ENCODE results near the gene PIK3CB. TPM values are rescaled to one million over a fixed set of nuclear protein-coding genes. Genes with fewer than 3 reads are reported as not detected.

The PIK3CB gene
- total RNA-seq, 6 donors from 2014 or later: 26.1 to 77.2 (median 40.6) TPM

- WGBS, 2 donors: 88 to 92% methylated on average over 1 of the region's 1 CpG
- Histone ChIP-seq H3K9me3 (no peaks in the 10 kb centered on the region), H3K36me3 (no peaks in the 10 kb centered on the region), H3K4me1 (peaks cover 0 to 11% (median 7%) of the 10 kb centered on the region in 4 donors), H3K27me3 (no peaks in the 10 kb centered on the region), H3K4me3 (no peak overlapping the region), H3K27ac (no peak overlapping the region)
- no peak for ATAC-seq (ENCODE audit: low FRiP score in 2 of 2)
- DNase-seq: no peak
- TF ChIP-seq POLR2A (IDR thresholded peaks at IDR 0.05): no peak
- no peak for TF ChIP-seq CTCF (IDR thresholded peaks at IDR 0.05)
- no peak for TF ChIP-seq POLR2AphosphoS5 (IDR thresholded peaks at IDR 0.05)
- TF ChIP-seq EP300 (IDR thresholded peaks at IDR 0.05): no peak
Measured at GRCh38 chr3:138782755-138783154, 52.0 kb downstream of the PIK3CB start.

DNA sequence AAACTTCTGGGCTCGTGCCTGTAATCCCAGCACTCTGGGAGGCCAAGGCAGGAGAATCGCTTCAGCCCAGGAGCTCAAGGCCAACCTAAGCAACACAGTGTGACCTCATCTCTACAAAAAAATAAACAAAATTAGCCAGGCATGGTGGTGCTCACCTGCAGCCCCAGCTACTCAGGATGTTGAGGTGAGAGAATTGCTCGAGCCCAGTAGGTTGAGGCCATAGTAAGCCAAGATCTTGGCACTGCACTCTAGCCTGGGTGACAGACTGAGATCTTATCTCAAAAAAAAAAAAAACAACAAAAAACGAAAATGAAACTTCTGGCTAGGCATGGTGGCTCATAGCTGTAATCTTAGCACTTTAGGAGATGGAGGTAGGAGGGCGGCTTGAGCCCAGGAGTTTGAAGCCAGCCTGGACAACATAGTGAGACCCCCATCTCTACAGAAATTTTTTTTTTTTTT, 53.7 kb downstream of the PIK3CB start:
- H3K36me3 ChIP-seq: no peaks in the 10 kb centered on the region
- DNase-seq (no peak), ATAC-seq (ENCODE audit: low FRiP score in 2 of 2) (no peak)
- no peaks in the 10 kb centered on the region for H3K9me3 ChIP-seq
- 60 to 65% methylated on average over 5 of the region's 5 CpGs for WGBS, 2 donors
- H3K4me3 ChIP-seq: no peak overlapping the region
- H3K27ac ChIP-seq: no peak overlapping the region
- H3K27me3 ChIP-seq: no peaks in the 10 kb centered on the region
- TF ChIP-seq EP300 (IDR thresholded peaks at IDR 0.05): no peak
- TF ChIP-seq CTCF (IDR thresholded peaks at IDR 0.05): no peak
- no peak for TF ChIP-seq POLR2A (IDR thresholded peaks at IDR 0.05)
- no peak for TF ChIP-seq POLR2AphosphoS5 (IDR thresholded peaks at IDR 0.05)
- peaks cover 0 to 4% (median 4%) of the 10 kb centered on the region in 4 donors for H3K4me1 ChIP-seq

DNA sequence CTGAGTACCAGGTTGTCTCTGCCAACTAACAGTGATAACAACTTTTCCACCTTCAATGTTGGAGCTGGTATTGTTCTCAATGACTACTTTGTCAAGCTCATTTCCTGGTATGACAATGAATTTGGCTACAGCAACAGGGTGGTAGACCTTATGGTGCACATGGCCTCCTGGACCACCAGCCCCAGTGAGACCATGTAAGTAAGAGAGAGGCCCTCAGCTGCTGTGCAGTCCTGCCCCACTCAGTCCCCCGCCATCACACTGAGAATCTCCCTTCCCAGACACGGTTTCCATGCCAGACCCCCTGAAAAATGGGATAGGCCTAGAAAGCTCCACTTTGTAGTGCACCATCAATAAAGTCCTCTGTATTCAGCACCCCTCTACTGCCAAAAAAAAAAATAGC, 56.1 kb downstream of the PIK3CB start:
- no peak for DNase-seq

GRCh38 chr3:138776961-138777360, 57.8 kb downstream of the PIK3CB start:
- H3K9me3 ChIP-seq: no peaks in the 10 kb centered on the region
- ATAC-seq (ENCODE audit: low FRiP score in 2 of 2) (no peak), DNase-seq (no peak)
- H3K36me3 ChIP-seq: no peaks in the 10 kb centered on the region
- no peak overlapping the region for H3K27ac ChIP-seq
- no peak for TF ChIP-seq POLR2A (IDR thresholded peaks at IDR 0.05)
- TF ChIP-seq CTCF (IDR thresholded peaks at IDR 0.05): no peak
- no peak for TF ChIP-seq POLR2AphosphoS5 (IDR thresholded peaks at IDR 0.05)
- TF ChIP-seq EP300 (IDR thresholded peaks at IDR 0.05): no peak
- no peak overlapping the region for H3K4me3 ChIP-seq
- WGBS, 2 donors: 91 to 97% methylated on average over 2 of the region's 2 CpGs
- H3K27me3 ChIP-seq: no peaks in the 10 kb centered on the region
- H3K4me1 ChIP-seq: peaks cover 12 to 23% (median 20%) of the 10 kb centered on the region in 4 donors

More for the DNA sequence above, 56.1 kb downstream of the PIK3CB start:
- H3K4me1 ChIP-seq: peaks cover 12 to 23% (median 20%) of the 10 kb centered on the region in 4 donors
- TF ChIP-seq EP300 (IDR thresholded peaks at IDR 0.05) (no peak), CTCF (IDR thresholded peaks at IDR 0.05) (no peak)
- no peak overlapping the region for H3K27ac ChIP-seq
- H3K4me3 ChIP-seq: no peak overlapping the region
- WGBS, 2 donors: 97 to 100% methylated on average over 2 of the region's 2 CpGs
- no peaks in the 10 kb centered on the region for H3K27me3 ChIP-seq
- no peaks in the 10 kb centered on the region for H3K9me3 ChIP-seq
- no peaks in the 10 kb centered on the region for H3K36me3 ChIP-seq
- ATAC-seq (ENCODE audit: low FRiP score in 2 of 2): no peak

DNA sequence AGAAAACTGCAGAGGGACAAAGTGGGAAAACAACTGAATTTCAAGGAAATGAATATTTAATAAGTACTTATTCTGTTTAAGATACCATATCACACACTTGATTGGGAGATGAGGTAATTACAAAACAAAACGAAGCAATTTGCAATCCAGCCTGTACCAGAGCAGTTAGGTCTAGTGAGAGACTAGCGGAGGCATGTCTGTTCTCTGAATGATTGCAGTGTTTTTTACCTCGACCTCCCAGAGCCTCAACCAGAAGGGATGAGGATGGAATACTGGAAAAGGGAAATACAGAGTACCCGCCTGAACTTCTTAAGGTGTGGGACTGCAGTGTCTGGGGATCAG, 59.5 kb downstream of the PIK3CB start:
- peaks cover 12 to 20% (median 20%) of the 10 kb centered on the region in 4 donors for H3K4me1 ChIP-seq
- H3K4me3 ChIP-seq: no peak overlapping the region
- ATAC-seq (ENCODE audit: low FRiP score in 2 of 2) (peak in 1 of 2 donors; percentile 20), DNase-seq (no peak)
- H3K27ac ChIP-seq: peak overlapping the region; percentile 45 to 66 (median 56)
- no peaks in the 10 kb centered on the region for H3K27me3 ChIP-seq
- TF ChIP-seq EP300 (IDR thresholded peaks at IDR 0.05) (no peak), POLR2A (IDR thresholded peaks at IDR 0.05) (no peak), CTCF (IDR thresholded peaks at IDR 0.05) (no peak), POLR2AphosphoS5 (IDR thresholded peaks at IDR 0.05) (no peak)
- WGBS, 2 donors: 66 to 70% methylated on average over 4 of the region's 4 CpGs
- H3K9me3 ChIP-seq: no peaks in the 10 kb centered on the region
- H3K36me3 ChIP-seq: no peaks in the 10 kb centered on the region
